CD4-positive, alpha-beta T cell (primary cell): ENCODE results near the gene EMB. TPM values are rescaled to one million over a fixed set of nuclear protein-coding genes. Genes with fewer than 3 reads are reported as not detected.
"Not testable (repeated sequence)": the region's sequence is repeated elsewhere in the genome, so short reads cannot be mapped to it uniquely, and the experiment has no call there.

ENCODE experiments used
- ATAC-seq: fragments of 200-7000 bp; cut with Tn5 transposase; one replicate; pipeline ENCODE4 v1.10.0; 2022; ENCODE audit warnings: mild to moderate bottlenecking; ENCODE audit not compliant: poor library complexity
- CTCF ChIA-PET: fragments of 350-600 bp; sonication (Branson Sonifier 250); formaldehyde crosslinking; loops from one replicate; lab custom pipeline; 2021; ENCODE audit warnings: antibody characterized with exemption, inconsistent platforms; lab: Charles Lee
- POLR2A ChIA-PET: fragments of 350-600 bp; sonication (Branson Sonifier 250); formaldehyde crosslinking; loops from one replicate; lab custom pipeline; 2021; ENCODE audit warnings: antibody characterized with exemption, inconsistent platforms; lab: Charles Lee
- DNase-seq, 14 experiments: peaks; one replicate each; pipeline ENCODE4 v3.0.0-alpha.2; 2013 to 2020; ENCODE audit warnings: mixed read lengths in 2 of 14
- H3K27ac ChIP-seq, 2 donors: one replicate each; pipeline versions ENCODE4 v1.5.1 to v1.7.0; 2013; ENCODE audit warnings: low read length in 2 of 2, low read depth in 1 of 2, mild to moderate bottlenecking in 1 of 2
- H3K27me3 ChIP-seq, 2 experiments: 1 replicate in 1 of 2; 2 replicates in 1 of 2; pipeline versions ENCODE4 v1.6.1 to v1.7.0; 2013; ENCODE audit warnings: low read length in 2 of 2, control low read depth in 1 of 2, mild to moderate bottlenecking in 1 of 2, moderate library complexity in 1 of 2; ENCODE audit not compliant: insufficient read depth in 2 of 2, control insufficient read depth in 1 of 2
- H3K36me3 ChIP-seq: one replicate; pipeline ENCODE4 v1.6.1; 2013; ENCODE audit warnings: low read length, control low read depth; ENCODE audit not compliant: insufficient read depth
- H3K4me1 ChIP-seq: one replicate; pipeline ENCODE4 v1.6.1; 2013; ENCODE audit warnings: low read length, control low read depth; ENCODE audit not compliant: insufficient read depth
- H3K4me3 ChIP-seq: one replicate; pipeline ENCODE4 v1.5.1; 2013; ENCODE audit warnings: mild to moderate bottlenecking, low read length, moderate library complexity
- H3K9me3 ChIP-seq, 2 experiments: 1 replicate in 1 of 2; 2 replicates in 1 of 2; pipeline versions ENCODE4 v1.6.1 to v1.7.0; 2013; ENCODE audit warnings: low read length in 2 of 2, mild to moderate bottlenecking in 2 of 2, control low read depth in 1 of 2, moderate library complexity in 1 of 2; ENCODE audit not compliant: control insufficient read depth in 1 of 2, insufficient read depth in 1 of 2
- H3K27ac Mint-ChIP-seq: one replicate; pipeline ENCODE4 v1.8.0; 2020; ENCODE audit warnings: mixed read lengths
- H3K27me3 Mint-ChIP-seq: one replicate; pipeline ENCODE4 v1.8.0; 2021; ENCODE audit warnings: mixed read lengths
- H3K36me3 Mint-ChIP-seq: one replicate; pipeline ENCODE4 v1.8.0; 2021; ENCODE audit warnings: low read depth, mixed read lengths
- H3K4me1 Mint-ChIP-seq: one replicate; pipeline ENCODE4 v1.8.0; 2021; ENCODE audit warnings: low read depth, mixed read lengths
- H3K4me3 Mint-ChIP-seq: one replicate; pipeline ENCODE4 v1.8.0; 2020; ENCODE audit warnings: mild to moderate bottlenecking, mixed read lengths
- H3K9me3 Mint-ChIP-seq: one replicate; pipeline ENCODE4 v1.8.0; 2020; ENCODE audit warnings: mixed read lengths
- CTCF ChIP-seq: fragments of 200-600 bp; IDR thresholded peaks from one replicate; pipeline ENCODE4 v1.8.0; 2022; ENCODE audit warnings: antibody characterized with exemption, mild to moderate bottlenecking
- intact Hi-C, 2 experiments: fragments of 100-400 bp; cut with DNase I in 1 of 2; cut with micrococcal nuclease in 1 of 2; formaldehyde crosslinking; loops; one replicate each; pipeline versions ENCODE4 v1.15.1 to v1.9.0; 2023 to 2025; cut with DNase I, micrococcal nuclease
- total RNA-seq, 174 experiments: library from RNA in 2 of 174; stranded (reverse) in 2 of 174; gene quantifications; one replicate each; pipeline ENCODE4 v1.2.3 and lab custom pipeline; 2021 to 2026

The EMB gene
- total RNA-seq, 2 experiments from 2014 or later, result 131 to 133 TPM

GRCh38 chr5:50458372-50458771 is 17.3 kb upstream of the EMB start:
- POLR2A ChIA-PET, result interaction anchor here (0.9 to 1.2 kb wide), 2 partner anchors 134 to 223 kb away, joined by 3 to 4 read pairs; no protein-coding TSS in a partner anchor
- CTCF ChIA-PET, H3K9me3 Mint-ChIP-seq, H3K27ac Mint-ChIP-seq, H3K27me3 Mint-ChIP-seq, H3K4me3 Mint-ChIP-seq, H3K36me3 ChIP-seq, H3K27me3 ChIP-seq, H3K4me3 ChIP-seq, ATAC-seq, H3K27ac ChIP-seq: not testable (repeated sequence)
- H3K36me3 Mint-ChIP-seq, result peaks cover 26% of the 10 kb centered on the region
- peaks cover 23% of the 10 kb centered on the region for H3K4me1 Mint-ChIP-seq
- DNase-seq, result peak; percentile 13 to 83 (median 52)
- H3K9me3 ChIP-seq, result peaks cover 0 to 14% of the 10 kb centered on the region in 2 experiments
- peaks cover 11% of the 10 kb centered on the region for H3K4me1 ChIP-seq
- intact Hi-C loops, result loop anchor here in 1 of 2 experiments (2.0 kb wide), 1 partner anchor 18 kb away; the partner anchor contains the start of gene EMB

GRCh38 chr5:50449241-50449640 is 8.2 kb upstream of the EMB start:
- H3K27me3 Mint-ChIP-seq, CTCF ChIA-PET, ATAC-seq, H3K36me3 Mint-ChIP-seq, H3K9me3 ChIP-seq, H3K27ac ChIP-seq, H3K4me3 ChIP-seq, H3K9me3 Mint-ChIP-seq, H3K27me3 ChIP-seq, H3K36me3 ChIP-seq, DNase-seq, POLR2A ChIA-PET, H3K4me3 Mint-ChIP-seq: not testable (repeated sequence)
- Mint-ChIP-seq H3K27ac (peak overlapping the region; percentile 0), H3K4me1 (peaks cover 54% of the 10 kb centered on the region)
- intact Hi-C loops, result loop anchor here in 1 of 2 experiments (5.0 kb wide), 2 partner anchors 58 to 213 kb away; no protein-coding TSS in a partner anchor
- peaks cover 15% of the 10 kb centered on the region for H3K4me1 ChIP-seq

- Histone ChIP-seq H3K4me1 (peaks cover 18% of the 10 kb centered on the region), H3K27ac (no peak overlapping the region), H3K27me3 (no peaks in the 10 kb centered on the region), H3K4me3 (no peak overlapping the region), H3K36me3 (no peaks in the 10 kb centered on the region), H3K9me3 (peaks cover 0 to 3% of the 10 kb centered on the region in 2 experiments)
- Mint-ChIP-seq H3K27me3 (no peaks in the 10 kb centered on the region), H3K4me3 (no peak overlapping the region), H3K9me3 (no peaks in the 10 kb centered on the region), H3K36me3 (no peaks in the 10 kb centered on the region), H3K4me1 (peaks cover 62% of the 10 kb centered on the region), H3K27ac (peak overlapping the region; percentile 83)
- DNase-seq (no peak), ATAC-seq (no peak)
- intact Hi-C loops, result loop anchor here in 1 of 2 experiments (5.0 kb wide), 2 partner anchors 59 to 214 kb away; no protein-coding TSS in a partner anchor
- no peak for TF ChIP-seq CTCF
- ChIA-PET POLR2A (no interaction called here), CTCF (no interaction called here)
Measured at GRCh38 chr5:50447941-50448340, 6.9 kb upstream of the EMB start.

- H3K27me3 ChIP-seq, result no peaks in the 10 kb centered on the region
- ChIA-PET POLR2A (no interaction called here), CTCF (no interaction called here)
- H3K27ac Mint-ChIP-seq, result peak overlapping the region; percentile 83
- no peak overlapping the region for H3K27ac ChIP-seq
- no peak for ATAC-seq
- TF ChIP-seq CTCF, result no peak
- H3K9me3 Mint-ChIP-seq, result no peaks in the 10 kb centered on the region
- H3K36me3 ChIP-seq, result no peaks in the 10 kb centered on the region
- H3K9me3 ChIP-seq, result peaks cover 0 to 3% of the 10 kb centered on the region in 2 experiments
- H3K4me1 ChIP-seq, result peaks cover 23% of the 10 kb centered on the region
- no peaks in the 10 kb centered on the region for H3K36me3 Mint-ChIP-seq
- H3K27me3 Mint-ChIP-seq, result no peaks in the 10 kb centered on the region
- H3K4me1 Mint-ChIP-seq, result peaks cover 69% of the 10 kb centered on the region
- no peak overlapping the region for H3K4me3 ChIP-seq
- peak overlapping the region; percentile 25 for H3K4me3 Mint-ChIP-seq
- DNase-seq, result no peak
- intact Hi-C loops, result loop anchor here in 1 of 2 experiments (5.0 kb wide), 2 partner anchors 60 to 215 kb away; no protein-coding TSS in a partner anchor
Measured at GRCh38 chr5:50447228-50447627, 6.1 kb upstream of the EMB start.
